WTC11 (cell line): Measurements from ENCODE around the gene OR51D1.

Source experiments
- ATF2 ChIP-seq: sonication (generic); formaldehyde crosslinking; IDR thresholded peaks from 2 replicates; pipeline ENCODE4 v1.8.1; 2022; ENCODE audit warnings: low read depth, missing genetic modification reagents, borderline replicate concordance
- CBFB ChIP-seq: sonication (generic); formaldehyde crosslinking; IDR thresholded peaks from 2 replicates; pipeline ENCODE4 v1.8.1; 2022; ENCODE audit warnings: mild to moderate bottlenecking, low read depth, missing genetic modification reagents
- CTCF ChIP-seq: fragments of 200-600 bp; IDR thresholded peaks from 2 replicates; pipeline ENCODE4 v1.8.0; 2022; ENCODE audit warnings: antibody characterized with exemption
- E2F4 ChIP-seq: sonication (generic); formaldehyde crosslinking; IDR thresholded peaks from 2 replicates; pipeline ENCODE4 v1.8.1; 2022; ENCODE audit warnings: low read depth, mild to moderate bottlenecking, moderate library complexity, missing genetic modification reagents, borderline replicate concordance
- ERG ChIP-seq: fragments of 250-450 bp; sonication (Bioruptor Pico); IDR thresholded peaks from 2 replicates; pipeline ENCODE4 v1.8.0; 2021; ENCODE audit warnings: mild to moderate bottlenecking
- ETV6 ChIP-seq: sonication (generic); formaldehyde crosslinking; IDR thresholded peaks from 2 replicates; pipeline ENCODE4 v1.8.1; 2022; ENCODE audit warnings: mild to moderate bottlenecking, missing genetic modification reagents
- NFE2L1 ChIP-seq: sonication (generic); formaldehyde crosslinking; IDR thresholded peaks from 2 replicates; pipeline ENCODE4 v1.8.1; 2023; ENCODE audit warnings: missing genetic modification reagents
- NR1H2 ChIP-seq: sonication (generic); formaldehyde crosslinking; IDR thresholded peaks from 2 replicates; pipeline ENCODE4 v1.9.0; 2021; ENCODE audit warnings: mild to moderate bottlenecking, moderate library complexity, missing genetic modification reagents
- OVOL2 ChIP-seq: fragments of 250-450 bp; sonication (Bioruptor Pico); IDR thresholded peaks from 2 replicates; pipeline ENCODE4 v1.9.0; 2021; ENCODE audit warnings: mild to moderate bottlenecking, borderline replicate concordance
- TEAD4 ChIP-seq: sonication (generic); formaldehyde crosslinking; IDR thresholded peaks from 2 replicates; pipeline ENCODE4 v1.8.0; 2022; ENCODE audit warnings: mild to moderate bottlenecking, missing genetic modification reagents
- TP53 ChIP-seq: sonication (generic); formaldehyde crosslinking; IDR thresholded peaks from 2 replicates; pipeline ENCODE4 v1.8.1; 2023; ENCODE audit warnings: mild to moderate bottlenecking, missing genetic modification reagents
- ZBTB21 ChIP-seq: sonication (generic); formaldehyde crosslinking; IDR thresholded peaks from 2 replicates; pipeline ENCODE4 v1.8.1; 2023; ENCODE audit warnings: mild to moderate bottlenecking, missing genetic modification reagents, borderline replicate concordance

- TF ChIP-seq TP53 (CRISPR knock-in tag): no peak
- no peak for TF ChIP-seq CTCF
- TF ChIP-seq ETV6 (CRISPR knock-in tag): no peak
- TF ChIP-seq NR1H2 (CRISPR knock-in tag): no peak
- TF ChIP-seq OVOL2 (CRISPR knock-in tag): no peak
- TF ChIP-seq ERG (CRISPR knock-in tag): no peak
- no peak for TF ChIP-seq E2F4 (CRISPR knock-in tag)
- TF ChIP-seq ZBTB21 (CRISPR knock-in tag): no peak
- no peak for TF ChIP-seq TEAD4
- no peak for TF ChIP-seq ATF2 (CRISPR knock-in tag)
- TF ChIP-seq NFE2L1 (CRISPR knock-in tag): no peak
- TF ChIP-seq CBFB (CRISPR knock-in tag): no peak
Observed at GRCh38 chr11:4645974-4646373, 8.7 kb downstream of the OR51D1 start.
